K562 (cell line): ENCODE measurements around the gene CYB5R2. TPM values are rescaled to one million over a fixed set of nuclear protein-coding genes. Genes with fewer than 3 reads are reported as not detected.

Source experiments
- polyA plus RNA-seq, 8 experiments: library from polyadenylated mRNA; depleted of rRNA in 4 of 8; stranded (reverse) in 5 of 8; unstranded in 3 of 8; fragments of >200 nt; fragmentation: Nextera tagmentation in 2 of 8; fragmentation: Illumina TruSeq in 1 of 8; extraction: Ambion mirVana in 2 of 8; extraction: Trizol in 1 of 8; gene quantifications; 2 replicates each; pipeline versions ENCODE4 v1.2.1 to v1.2.3, GENCODE V29; 2011 to 2014; ENCODE audit warnings: inconsistent platforms in 1 of 8, missing spikeins in 1 of 8
- total RNA-seq, 7 experiments: library from RNA; depleted of rRNA in 6 of 7; stranded (reverse); fragments of >200 nt in 6 of 7; fragmentation: Illumina TruSeq in 2 of 7; extraction: Trizol in 2 of 7; gene quantifications; 2 replicates each; pipeline versions ENCODE4 v1.2.1 to v1.2.3, GENCODE V29; 2011 to 2021; ENCODE audit warnings: low replicate concordance in 1 of 7
- TF ChIP-seq, protein P1 (sequence below): fragments of 450-650 bp; IDR thresholded peaks from 2 replicates; pipeline ENCODE4 v1.6.1; 2016; ENCODE audit warnings: mild to moderate bottlenecking, moderate library complexity

Gene CYB5R2
- total and polyA plus RNA-seq, 9 of the 15 experiments (the other 6 are each of a cell fraction or from before 2014, with no cell fraction given): 8.2 to 28.7 (median 13.6) TPM

DNA sequence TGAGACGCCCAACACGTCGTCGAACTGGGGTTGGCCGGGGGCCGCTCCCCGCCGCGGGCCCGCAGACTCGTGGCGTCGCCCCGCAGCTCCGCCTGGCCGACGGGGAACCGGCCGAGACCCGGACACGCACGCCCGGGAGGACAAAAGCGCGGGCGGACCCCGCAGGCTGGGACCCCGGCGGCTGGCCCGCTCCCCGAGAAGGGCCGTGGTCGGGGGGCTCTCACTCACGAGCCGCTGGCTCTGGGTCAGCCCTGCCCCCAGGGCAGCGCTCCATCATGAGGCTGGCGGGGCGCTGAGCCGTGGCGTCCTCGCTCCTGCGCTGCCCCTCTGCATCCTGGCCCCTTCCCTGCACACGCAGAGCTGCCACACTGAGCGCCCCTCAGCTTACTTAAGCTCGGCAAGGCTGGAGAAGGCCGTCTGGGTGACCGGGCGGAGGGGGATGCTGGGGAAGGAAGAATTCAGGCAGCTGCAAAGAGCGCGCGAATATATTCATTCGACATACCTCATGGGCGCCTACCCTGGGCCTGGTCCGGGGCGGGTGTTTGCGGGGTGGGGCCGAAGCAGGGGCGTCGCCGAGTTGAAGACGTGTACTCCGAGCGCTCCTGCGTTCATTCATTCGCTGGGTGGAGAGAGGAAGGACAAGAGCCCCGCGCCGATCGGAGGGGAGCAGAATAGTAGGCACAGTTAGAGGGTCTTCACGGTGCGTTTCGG is 579 bp upstream of the CYB5R2 start (continued):
- TF ChIP-seq, protein P1, sequence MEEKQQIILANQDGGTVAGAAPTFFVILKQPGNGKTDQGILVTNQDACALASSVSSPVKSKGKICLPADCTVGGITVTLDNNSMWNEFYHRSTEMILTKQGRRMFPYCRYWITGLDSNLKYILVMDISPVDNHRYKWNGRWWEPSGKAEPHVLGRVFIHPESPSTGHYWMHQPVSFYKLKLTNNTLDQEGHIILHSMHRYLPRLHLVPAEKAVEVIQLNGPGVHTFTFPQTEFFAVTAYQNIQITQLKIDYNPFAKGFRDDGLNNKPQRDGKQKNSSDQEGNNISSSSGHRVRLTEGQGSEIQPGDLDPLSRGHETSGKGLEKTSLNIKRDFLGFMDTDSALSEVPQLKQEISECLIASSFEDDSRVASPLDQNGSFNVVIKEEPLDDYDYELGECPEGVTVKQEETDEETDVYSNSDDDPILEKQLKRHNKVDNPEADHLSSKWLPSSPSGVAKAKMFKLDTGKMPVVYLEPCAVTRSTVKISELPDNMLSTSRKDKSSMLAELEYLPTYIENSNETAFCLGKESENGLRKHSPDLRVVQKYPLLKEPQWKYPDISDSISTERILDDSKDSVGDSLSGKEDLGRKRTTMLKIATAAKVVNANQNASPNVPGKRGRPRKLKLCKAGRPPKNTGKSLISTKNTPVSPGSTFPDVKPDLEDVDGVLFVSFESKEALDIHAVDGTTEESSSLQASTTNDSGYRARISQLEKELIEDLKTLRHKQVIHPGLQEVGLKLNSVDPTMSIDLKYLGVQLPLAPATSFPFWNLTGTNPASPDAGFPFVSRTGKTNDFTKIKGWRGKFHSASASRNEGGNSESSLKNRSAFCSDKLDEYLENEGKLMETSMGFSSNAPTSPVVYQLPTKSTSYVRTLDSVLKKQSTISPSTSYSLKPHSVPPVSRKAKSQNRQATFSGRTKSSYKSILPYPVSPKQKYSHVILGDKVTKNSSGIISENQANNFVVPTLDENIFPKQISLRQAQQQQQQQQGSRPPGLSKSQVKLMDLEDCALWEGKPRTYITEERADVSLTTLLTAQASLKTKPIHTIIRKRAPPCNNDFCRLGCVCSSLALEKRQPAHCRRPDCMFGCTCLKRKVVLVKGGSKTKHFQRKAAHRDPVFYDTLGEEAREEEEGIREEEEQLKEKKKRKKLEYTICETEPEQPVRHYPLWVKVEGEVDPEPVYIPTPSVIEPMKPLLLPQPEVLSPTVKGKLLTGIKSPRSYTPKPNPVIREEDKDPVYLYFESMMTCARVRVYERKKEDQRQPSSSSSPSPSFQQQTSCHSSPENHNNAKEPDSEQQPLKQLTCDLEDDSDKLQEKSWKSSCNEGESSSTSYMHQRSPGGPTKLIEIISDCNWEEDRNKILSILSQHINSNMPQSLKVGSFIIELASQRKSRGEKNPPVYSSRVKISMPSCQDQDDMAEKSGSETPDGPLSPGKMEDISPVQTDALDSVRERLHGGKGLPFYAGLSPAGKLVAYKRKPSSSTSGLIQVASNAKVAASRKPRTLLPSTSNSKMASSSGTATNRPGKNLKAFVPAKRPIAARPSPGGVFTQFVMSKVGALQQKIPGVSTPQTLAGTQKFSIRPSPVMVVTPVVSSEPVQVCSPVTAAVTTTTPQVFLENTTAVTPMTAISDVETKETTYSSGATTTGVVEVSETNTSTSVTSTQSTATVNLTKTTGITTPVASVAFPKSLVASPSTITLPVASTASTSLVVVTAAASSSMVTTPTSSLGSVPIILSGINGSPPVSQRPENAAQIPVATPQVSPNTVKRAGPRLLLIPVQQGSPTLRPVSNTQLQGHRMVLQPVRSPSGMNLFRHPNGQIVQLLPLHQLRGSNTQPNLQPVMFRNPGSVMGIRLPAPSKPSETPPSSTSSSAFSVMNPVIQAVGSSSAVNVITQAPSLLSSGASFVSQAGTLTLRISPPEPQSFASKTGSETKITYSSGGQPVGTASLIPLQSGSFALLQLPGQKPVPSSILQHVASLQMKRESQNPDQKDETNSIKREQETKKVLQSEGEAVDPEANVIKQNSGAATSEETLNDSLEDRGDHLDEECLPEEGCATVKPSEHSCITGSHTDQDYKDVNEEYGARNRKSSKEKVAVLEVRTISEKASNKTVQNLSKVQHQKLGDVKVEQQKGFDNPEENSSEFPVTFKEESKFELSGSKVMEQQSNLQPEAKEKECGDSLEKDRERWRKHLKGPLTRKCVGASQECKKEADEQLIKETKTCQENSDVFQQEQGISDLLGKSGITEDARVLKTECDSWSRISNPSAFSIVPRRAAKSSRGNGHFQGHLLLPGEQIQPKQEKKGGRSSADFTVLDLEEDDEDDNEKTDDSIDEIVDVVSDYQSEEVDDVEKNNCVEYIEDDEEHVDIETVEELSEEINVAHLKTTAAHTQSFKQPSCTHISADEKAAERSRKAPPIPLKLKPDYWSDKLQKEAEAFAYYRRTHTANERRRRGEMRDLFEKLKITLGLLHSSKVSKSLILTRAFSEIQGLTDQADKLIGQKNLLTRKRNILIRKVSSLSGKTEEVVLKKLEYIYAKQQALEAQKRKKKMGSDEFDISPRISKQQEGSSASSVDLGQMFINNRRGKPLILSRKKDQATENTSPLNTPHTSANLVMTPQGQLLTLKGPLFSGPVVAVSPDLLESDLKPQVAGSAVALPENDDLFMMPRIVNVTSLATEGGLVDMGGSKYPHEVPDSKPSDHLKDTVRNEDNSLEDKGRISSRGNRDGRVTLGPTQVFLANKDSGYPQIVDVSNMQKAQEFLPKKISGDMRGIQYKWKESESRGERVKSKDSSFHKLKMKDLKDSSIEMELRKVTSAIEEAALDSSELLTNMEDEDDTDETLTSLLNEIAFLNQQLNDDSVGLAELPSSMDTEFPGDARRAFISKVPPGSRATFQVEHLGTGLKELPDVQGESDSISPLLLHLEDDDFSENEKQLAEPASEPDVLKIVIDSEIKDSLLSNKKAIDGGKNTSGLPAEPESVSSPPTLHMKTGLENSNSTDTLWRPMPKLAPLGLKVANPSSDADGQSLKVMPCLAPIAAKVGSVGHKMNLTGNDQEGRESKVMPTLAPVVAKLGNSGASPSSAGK: peak; percentile 46; the same call in 1 of the 2 replicates
